NCI-H774 (cell line): Measurements from ENCODE around the gene LCE1E.

Experiments used
- DNase-seq: peaks from one replicate; lab custom pipeline; 2025; lab: John Stamatoyannopoulos, UW

The LCE1E gene

GRCh38 chr1:152777510-152778137 is 8.4 kb upstream of the LCE1E start:
- no peak for DNase-seq

GRCh38 chr1:152783095-152783494 is 3.0 kb upstream of the LCE1E start:
- no peak for DNase-seq

DNA sequence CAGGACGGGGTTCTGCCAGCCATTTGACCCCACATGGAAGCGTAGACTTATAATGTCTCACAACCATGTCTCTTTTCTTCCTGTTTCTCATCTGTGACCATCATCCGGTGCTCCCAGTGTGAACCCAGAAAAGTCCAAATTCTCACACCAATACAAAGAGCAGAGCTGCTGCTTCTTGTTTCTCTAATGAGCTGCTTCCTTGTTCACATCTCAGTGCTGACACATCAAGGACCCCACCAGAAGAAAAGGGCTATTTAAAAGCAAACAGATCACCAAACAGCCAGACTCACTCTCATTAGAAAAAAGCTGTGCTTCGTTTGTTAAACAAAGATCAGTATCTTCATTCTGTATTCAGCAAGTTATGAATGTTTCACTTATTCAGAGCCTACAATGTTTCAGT is 9.6 kb downstream of the LCE1E start:
- no peak for DNase-seq

DNA sequence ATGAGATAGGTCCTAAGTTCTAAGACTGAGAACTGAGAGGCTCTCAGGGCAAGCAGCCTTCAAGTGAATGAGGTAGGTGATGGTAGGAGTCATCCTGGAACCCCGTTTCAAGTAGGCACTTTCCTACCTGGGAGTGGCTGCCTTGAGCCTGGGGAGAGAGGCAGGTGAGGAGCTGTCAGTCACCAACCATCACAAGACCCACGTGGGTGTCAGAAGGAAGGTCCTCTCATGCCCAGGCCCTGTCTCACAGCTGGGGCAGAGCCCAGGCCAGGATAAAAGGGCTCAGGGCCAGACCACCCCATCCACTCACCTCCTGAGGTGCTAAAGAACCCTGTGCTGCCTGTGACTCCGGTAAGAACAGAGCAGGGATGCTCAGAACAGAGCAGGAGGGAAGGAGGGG is 10.4 kb downstream of the LCE1E start, which contains the start of gene LCE1D:
TSS of gene LCE1D (plus strand) at position 301 of the 400 bp plus-strand sequence. CDS start 1,074 bp downstream, outside the sequence.
- no peak for DNase-seq

DNA sequence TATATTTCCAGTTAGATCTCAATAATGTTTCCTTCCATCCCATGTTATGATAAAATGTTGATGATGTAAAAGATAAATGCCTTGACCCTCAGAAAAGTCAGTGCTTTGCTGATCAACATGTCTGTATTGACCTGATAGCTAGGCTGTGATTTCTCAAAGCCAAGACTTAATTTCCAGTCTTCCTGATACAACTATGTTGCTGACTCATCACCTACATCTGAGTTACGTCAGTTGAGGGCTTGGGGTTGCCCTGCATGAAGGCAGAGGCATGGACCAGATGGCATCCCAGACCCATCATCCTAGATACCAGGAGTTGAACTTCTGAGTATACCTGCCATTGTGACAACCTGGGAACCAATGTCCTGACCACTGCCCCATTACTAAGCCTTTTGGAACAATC is 15.3 kb downstream of the LCE1E start:
- no peak for DNase-seq

DNA sequence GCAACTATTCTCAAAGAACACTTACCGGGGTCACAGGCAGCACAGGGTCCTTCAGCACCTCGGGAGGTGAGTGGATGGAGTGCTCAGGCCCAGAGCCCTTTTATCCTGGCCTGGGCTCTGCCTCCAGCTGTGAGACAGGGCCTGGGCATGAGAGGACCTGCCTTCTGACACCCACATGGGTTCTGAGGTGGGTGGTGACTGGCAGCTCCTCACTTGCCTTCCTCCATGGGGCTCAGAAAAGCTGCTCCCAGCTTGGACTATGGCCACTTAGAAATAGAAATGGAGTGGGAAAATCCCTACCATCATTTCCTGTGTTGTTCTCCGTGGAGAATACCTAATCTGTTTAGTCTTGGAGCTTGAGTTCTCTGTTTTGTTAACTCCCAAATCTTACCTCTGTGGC is 20.5 kb downstream of the LCE1E start, which contains the start of gene LCE1C:
TSS of gene LCE1C (minus strand) at position 76 of the 400 bp plus-strand sequence. CDS start 1,173 bp downstream, outside the sequence.
- DNase-seq: no peak

GRCh38 chr1:152811050-152811449 is 25.0 kb downstream of the LCE1E start:
- DNase-seq: no peak

DNA sequence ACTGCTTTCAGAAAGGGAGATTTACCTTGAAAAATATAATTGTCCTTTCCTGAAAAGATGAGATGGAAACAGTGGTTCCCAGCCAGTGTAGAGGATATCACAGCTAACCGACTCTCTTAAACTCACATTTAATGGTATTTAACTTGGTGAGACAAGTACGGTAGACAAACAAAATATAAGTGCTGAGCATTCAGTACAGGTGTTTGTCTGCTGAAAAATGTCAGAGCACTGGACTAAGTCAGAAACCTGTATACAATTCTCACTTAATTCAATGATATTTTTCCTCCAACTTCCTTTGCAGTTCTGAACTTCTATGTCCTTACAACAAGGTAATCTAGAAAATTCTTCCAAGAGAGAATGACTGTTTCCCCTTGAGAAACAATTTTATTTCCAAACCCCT is 25.6 kb downstream of the LCE1E start, which contains the start of gene LCE1B:
TSS of gene LCE1B (plus strand) at position 301 of the 400 bp plus-strand sequence. CDS start 476 bp downstream, outside the sequence.
- DNase-seq: no peak

DNA sequence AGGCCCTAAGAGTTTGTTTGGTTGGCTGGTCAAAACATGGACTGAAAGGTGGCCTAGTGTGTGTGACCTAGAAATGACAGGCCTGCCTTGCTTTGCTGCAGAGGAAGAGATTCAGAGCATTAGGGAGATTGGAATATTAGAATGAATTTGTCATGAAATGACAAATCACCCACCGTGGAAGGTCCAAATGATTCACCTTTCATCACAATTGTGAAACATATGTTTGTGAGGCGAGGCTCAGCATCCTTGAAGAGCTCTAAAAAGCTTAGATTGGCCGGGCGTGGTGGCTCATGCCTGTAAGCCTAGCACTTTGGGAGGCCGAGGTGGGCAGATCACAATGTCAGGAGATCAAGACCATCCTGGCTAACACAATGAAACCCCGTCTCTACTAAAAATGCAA is 31.3 kb downstream of the LCE1E start:
- no peak for DNase-seq

- DNase-seq: no peak
Observed at GRCh38 chr1:152823294-152823693, 37.2 kb downstream of the LCE1E start.

DNA sequence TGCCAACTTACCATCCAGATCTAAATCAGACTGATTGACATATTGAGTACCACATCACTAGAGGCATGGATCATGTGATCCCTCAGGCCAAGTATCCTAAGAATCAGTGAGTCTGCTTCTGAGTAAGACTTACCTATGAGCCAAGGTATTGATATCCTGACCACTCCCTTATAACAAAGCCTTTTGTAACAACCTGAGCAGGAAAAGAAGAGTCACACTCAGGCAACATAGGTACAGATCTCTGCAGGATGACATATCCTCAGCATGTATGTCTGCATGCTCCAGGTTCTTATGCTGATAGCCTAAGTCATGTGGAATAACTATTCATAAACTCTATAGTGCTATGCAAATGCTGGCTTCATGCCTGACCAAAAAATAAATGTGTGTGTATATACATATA is 38.9 kb downstream of the LCE1E start:
- no peak for DNase-seq

- DNase-seq: no peak
Observed at GRCh38 chr1:152827173-152827572, 41.1 kb downstream of the LCE1E start, which contains the start of gene LCE1A. Gene LCE1A, plus strand, starts transcription at chr1:152827473. Its CDS starts 0 bp downstream, at chr1:152827473.

GRCh38 chr1:152836870-152837269 is 50.8 kb downstream of the LCE1E start:
- no peak for DNase-seq
